Liver (tissue), 3 donors: Measurements from ENCODE around the gene C12orf75.

Experiments
- CTCF ChIP-seq: fragments of 150-350 bp; IDR thresholded peaks from 2 replicates; pipeline ENCODE4 v1.5.1; 2017; ENCODE audit warnings: improper control_type of control experiment, low read depth, low read length; ENCODE audit not compliant: missing input control
- GABPA ChIP-seq, 2 donors: IDR thresholded peaks in 1 of 2; conservative IDR thresholded peaks in 1 of 2; 2 replicates each; pipeline ENCODE4 v1.6.1; 2016; ENCODE audit warnings: antibody characterized with exemption in 2 of 2, mild to moderate bottlenecking in 1 of 2, moderate library complexity in 1 of 2
- HNF4A ChIP-seq, 2 donors: conservative IDR thresholded peaks; 2 replicates each; pipeline ENCODE4 v1.6.1; 2016; ENCODE audit warnings: antibody characterized with exemption in 2 of 2, mild to moderate bottlenecking in 2 of 2
- SP1 ChIP-seq: IDR thresholded peaks from 2 replicates; pipeline ENCODE4 v1.6.1; 2018; ENCODE audit warnings: antibody characterized with exemption, mild to moderate bottlenecking
- donor health status: healthy.
- donor health status: healthy.

- TF ChIP-seq CTCF = no peak
- TF ChIP-seq HNF4A (conservative IDR thresholded peaks at IDR 0.05) = no peak
- no peak for TF ChIP-seq SP1
- TF ChIP-seq GABPA (IDR thresholded peaks at IDR 0.05 in 1 of 2, conservative IDR thresholded peaks at IDR 0.05 in 1 of 2) = no peak
Measured at GRCh38 chr12:105296116-105297089, 34.1 kb upstream of the C12orf75 start.
